SK-N-MC (cell line): ENCODE data around the gene NR2F1-AS1.

Experiments
- FOXP2 ChIP-seq: optimal IDR thresholded peaks from 2 replicates; pipeline ENCODE3; 2011; ENCODE audit warnings: mild to moderate bottlenecking, moderate library complexity; ENCODE audit not compliant: insufficient read depth; ENCODE audit errors: extremely low read length, control extremely low read depth
- POLR2AphosphoS5 ChIP-seq: IDR thresholded peaks from 2 replicates; pipeline ENCODE4 v1.6.1; 2012; ENCODE audit warnings: mild to moderate bottlenecking, low read depth, low read length, borderline replicate concordance

GRCh38 chr5:93479982-93480509 is 101.0 kb downstream of the NR2F1-AS1 start:
- no peak for TF ChIP-seq FOXP2
- TF ChIP-seq POLR2AphosphoS5: no peak
